NCI-H748 (cell line): ENCODE measurements around the gene FBLIM1.

Source experiments
- DNase-seq: peaks from one replicate; lab custom pipeline; 2025; ENCODE audit not compliant: unreplicated experiment; lab: John Stamatoyannopoulos, UW

Gene FBLIM1, protein sequence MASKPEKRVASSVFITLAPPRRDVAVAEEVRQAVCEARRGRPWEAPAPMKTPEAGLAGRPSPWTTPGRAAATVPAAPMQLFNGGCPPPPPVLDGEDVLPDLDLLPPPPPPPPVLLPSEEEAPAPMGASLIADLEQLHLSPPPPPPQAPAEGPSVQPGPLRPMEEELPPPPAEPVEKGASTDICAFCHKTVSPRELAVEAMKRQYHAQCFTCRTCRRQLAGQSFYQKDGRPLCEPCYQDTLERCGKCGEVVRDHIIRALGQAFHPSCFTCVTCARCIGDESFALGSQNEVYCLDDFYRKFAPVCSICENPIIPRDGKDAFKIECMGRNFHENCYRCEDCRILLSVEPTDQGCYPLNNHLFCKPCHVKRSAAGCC

DNA sequence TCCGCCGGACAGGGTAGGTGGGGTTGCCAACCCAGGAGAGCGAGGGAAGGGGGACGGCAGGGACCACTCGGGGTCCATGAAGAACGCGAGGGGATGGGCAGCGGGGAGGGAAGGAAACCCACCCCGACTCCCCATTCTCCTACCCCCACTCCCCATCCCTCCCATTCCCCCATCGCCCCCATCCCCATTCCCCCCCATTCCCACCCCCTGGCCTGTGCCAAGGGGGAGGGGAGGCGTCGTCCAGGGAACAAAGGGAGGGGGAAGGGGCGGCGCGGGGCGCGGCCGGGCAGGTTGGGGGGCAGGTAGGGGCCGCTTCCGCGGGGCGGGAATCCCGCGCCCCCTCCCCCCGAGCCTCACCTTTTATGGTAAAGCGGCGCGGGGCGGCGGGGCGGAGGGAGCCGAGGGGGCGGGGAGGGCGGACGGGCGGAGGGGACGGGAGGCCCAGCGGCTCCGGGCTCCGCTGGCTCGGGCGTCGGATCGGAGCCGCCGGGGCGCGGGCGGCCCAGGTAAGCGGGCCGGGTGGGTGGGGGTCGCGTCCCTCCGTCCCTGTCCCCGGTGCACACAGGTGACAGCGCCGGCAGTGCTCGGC, at the start of gene FBLIM1:
TSS of gene FBLIM1 (plus strand) at position 453 of the 589 bp plus-strand sequence. CDS start 6,189 bp downstream, outside the sequence.
- DNase-seq: peak; percentile 38

DNA sequence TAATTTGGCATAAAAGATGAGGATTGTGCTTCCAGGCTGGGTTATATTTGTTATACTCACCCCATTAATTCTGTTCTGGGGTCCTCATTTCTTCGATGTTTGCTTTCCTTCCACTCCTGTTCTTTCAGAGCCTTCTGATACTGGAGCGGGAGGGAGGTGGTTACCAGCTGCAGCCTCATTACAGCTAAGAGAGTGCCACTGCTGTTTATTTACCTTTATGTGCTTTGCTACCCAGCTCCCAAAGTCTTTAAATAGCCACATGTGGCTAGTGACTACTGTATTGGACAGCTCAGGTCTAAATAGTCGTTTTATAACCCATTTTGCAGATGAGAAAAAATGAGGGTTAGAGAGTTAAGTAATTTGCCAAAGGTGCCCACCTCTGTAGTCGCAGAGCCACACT, 49.4 kb upstream of the FBLIM1 start:
- DNase-seq: no peak

DNA sequence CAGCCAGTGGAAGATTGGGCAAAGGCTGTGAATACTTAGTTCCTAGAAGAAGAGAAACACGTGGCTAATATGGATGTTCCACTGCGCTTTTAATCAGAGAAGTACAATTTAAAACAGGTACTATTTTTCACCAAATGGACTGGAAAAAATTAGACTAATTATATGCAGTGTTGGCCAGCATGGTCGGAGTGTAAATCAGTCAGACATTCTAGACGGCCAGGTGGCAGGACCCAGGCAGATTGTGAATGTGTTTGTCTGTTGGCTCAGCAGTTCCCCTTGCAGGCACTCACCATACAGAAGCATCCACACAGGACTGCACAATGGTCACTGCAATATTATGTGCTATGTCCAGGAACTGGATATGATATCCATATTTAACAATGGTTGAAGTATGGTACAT, 46.4 kb upstream of the FBLIM1 start:
- no peak for DNase-seq

DNA sequence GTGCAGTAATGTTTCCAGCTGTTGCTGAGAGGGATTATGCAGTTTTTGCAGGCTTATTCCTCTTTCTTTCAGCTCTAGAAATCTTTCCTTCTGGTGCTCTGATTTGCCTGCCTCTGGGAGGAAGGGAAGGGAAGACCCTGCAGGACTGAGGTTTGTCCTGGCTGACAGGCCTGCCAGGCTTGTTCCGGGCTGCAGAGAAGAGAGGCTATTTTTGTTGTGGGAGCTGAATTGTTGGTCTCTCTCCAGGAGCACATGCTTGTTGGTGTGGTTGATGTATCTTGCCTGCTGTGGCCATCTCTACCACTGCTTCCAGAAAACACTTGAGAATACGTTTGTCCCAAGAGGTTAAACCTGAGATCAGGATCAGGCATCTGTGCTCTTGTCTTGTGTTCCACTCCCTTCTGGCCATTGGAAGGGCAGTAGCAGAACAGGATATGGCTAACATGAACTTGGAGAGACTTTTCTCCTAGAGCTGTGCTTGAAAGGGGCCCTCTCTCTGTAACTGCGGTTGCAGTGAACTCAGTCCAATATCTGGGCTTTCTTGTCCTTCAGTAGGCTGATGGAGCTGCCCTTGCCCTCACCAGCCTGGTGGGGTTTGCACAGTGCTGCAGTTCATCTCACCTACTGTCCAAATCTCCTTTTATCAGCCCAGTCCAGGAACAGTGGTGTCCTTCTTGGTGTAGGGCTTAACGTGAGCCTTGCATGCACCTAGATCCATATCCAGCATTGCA, 44.0 kb upstream of the FBLIM1 start:
- no peak for DNase-seq

DNA sequence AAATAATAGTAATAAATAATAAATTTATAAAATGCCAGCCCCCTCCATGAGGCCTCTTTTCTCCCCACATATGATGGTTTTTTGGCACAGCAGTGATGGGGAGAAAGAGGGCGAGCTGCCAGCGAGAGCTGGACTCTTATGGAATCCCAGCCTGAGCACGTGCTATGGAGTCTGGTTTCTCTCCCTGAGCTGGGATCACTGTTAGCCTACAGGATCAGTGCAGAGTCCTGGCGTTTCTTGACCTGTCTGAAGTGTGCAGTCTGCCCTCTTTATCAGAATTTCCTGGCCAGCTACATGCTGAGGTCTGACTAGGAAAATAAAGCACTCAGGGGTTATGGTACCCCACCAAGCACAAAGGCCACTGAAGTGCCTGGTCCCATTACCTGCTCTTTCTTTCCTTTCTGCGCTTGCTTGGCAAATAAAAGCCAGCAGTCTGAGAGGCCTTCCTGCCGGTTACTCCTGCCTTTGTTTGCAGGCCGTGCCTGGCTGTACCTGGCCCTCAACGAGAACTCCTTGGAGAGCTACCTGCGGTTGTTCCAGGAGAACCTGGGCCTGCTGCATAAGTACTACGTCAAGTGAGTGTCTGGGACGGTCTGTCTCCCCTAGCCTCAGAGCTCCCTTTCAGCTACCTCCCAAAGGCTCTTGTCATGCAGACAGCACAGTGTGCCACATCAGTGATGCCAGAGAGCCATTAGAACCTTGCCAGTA, 41.0 kb upstream of the FBLIM1 start:
- DNase-seq: no peak

DNA sequence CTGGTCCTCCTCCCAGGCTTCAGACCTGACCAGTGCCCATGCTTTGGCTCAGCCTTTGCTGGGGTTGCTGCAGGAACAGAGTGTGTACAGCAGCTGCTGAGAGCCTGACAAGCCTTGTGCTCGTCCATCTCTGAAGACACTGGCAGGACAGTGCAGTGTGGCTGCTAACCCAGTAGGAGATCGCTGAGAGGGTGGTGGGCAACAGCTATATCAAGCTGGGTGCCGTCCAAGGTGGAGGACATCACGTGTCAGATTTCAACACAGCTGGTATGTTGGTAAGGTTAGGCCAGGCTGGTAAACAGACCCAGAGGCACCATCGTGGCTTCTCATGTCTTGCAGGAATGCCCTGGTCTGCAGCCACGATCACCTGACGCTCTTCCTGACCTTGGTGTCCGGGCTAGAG, 40.4 kb upstream of the FBLIM1 start:
- no peak for DNase-seq

DNA sequence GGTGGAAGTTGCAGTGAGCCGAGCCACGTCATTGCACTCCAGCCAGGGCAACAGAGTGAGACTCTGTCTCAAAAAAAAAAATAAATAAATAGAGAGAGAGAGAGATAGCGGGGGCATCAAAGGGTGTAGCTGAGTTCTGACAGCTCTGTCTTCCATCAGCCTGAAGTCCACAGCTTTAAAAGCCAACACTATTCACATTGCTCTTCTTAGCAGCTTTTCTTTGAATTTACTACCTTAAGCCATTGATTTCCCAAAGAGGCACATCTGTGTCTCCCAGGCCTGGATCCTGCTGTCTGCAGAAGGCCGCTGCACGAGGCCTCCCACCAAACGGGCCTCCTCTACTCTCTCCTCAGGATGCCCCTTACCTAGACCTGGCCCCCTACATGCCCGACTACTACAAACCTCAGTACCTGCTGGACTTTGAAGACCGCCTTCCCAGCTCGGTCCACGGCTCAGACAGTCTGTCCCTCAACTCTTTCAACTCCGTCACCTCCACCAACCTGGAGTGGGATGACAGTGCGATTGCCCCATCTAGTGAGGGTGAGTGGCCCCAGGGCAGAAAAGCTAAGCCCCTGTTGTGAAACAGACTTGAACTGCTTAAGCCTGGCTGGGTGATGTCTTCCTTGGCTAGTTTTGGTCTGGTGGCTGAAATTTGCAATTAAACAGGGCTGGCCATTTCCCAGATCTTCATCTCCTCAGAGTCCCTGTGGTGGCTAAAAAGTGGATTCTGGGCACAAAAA, 39.0 kb upstream of the FBLIM1 start:
- no peak for DNase-seq

DNA sequence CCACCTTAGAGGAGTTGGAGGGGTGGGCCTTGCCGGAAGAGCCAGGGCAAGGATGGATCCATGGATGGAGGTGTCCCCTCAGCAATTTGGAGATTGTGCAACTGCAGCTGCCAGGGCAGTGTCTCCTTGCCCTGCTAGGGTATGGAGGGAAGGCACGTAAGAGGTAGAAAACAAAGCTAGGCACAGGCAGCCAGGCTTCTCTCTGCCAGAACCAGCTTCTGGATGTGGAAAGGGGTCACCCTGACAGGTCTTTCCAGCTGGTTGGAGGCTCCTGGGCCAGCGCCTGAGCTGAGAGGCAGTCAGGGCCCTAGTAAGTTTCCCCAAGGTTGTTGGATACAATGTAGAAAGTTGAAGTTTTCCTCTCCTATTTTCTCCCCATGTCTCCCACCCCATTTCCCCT, 37.7 kb upstream of the FBLIM1 start:
- no peak for DNase-seq

DNA sequence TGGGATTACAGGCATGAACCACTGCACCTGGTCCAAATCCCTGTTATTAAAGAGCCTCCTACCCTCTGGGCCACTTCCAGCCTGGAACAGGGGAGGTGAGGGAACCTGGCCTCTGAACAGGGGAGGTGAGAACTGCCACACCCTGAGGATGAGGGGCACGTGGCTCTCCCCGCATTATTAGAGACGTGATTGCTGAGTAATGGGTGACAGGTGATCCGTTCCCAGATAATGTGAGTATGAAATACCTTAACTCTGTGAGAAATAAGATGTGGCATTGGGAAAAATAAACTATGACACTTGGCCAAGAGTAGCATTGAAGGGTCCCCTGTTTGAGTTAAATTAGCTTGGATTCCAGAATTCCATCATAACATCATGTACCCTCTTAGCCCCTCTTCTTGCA, 36.2 kb upstream of the FBLIM1 start:
- no peak for DNase-seq

DNA sequence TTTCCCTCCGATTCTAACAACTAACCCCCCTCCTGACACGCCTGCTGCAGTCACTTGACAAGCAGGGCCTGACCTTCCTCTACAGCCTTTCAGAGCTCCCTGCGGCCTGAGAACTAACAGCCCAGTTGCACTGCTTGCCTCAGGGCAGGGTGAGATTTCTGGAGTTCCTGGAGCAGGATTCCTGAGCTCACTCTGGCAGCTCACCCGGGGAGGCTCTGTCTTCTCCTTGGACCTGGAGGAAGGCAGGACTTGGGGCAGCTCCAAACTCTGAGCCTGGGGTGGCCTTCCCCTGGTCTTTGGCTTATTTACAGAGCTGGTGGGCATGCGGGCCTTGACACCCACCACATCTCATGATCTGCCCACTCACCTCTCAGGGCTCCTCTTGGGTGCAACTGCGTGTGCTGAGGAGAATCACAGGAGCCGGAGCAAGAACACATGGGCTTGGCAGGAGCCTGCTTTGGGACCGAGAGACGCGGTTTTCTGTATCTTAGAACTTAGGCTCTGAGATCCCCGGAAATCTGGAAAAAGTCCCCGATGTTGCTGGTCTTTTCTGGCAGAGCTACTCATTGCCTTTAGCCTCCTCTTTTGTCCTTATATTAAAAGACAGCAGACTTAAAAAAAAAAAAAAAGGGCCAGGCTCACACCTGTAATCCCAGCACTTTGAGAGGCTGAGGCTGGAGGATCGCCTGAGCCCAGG, 35.6 kb upstream of the FBLIM1 start:
- no peak for DNase-seq

DNA sequence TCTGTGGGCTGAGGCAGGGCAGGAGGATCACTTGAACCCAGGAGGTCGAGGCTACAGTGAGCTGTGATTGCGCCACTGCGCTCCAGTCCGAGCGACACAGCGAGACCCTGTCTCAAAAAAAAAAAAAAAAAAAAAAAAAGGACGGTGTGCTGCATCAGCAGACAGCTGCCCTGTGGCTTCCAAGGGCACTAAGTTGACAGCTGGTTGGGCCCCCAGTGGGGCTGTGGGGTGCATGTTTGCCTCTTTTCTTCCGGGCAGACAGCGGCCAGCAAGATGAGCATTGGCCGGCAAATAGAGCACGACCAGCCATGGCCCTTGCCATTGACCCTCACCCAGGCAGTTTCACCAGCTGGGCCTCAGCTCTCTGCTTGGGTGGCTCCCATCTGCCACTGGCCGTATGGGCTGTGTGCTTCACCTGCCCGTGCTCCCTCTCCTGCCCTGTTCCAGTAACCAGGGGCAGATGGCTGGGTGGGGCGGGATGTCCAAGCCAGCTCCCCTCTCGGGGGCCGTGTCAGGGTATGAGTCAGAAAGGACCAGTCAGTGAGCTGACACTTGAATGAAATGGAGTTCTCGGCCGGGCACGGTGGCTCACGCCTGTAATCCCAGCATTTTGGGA, 34.9 kb upstream of the FBLIM1 start:
- no peak for DNase-seq

DNA sequence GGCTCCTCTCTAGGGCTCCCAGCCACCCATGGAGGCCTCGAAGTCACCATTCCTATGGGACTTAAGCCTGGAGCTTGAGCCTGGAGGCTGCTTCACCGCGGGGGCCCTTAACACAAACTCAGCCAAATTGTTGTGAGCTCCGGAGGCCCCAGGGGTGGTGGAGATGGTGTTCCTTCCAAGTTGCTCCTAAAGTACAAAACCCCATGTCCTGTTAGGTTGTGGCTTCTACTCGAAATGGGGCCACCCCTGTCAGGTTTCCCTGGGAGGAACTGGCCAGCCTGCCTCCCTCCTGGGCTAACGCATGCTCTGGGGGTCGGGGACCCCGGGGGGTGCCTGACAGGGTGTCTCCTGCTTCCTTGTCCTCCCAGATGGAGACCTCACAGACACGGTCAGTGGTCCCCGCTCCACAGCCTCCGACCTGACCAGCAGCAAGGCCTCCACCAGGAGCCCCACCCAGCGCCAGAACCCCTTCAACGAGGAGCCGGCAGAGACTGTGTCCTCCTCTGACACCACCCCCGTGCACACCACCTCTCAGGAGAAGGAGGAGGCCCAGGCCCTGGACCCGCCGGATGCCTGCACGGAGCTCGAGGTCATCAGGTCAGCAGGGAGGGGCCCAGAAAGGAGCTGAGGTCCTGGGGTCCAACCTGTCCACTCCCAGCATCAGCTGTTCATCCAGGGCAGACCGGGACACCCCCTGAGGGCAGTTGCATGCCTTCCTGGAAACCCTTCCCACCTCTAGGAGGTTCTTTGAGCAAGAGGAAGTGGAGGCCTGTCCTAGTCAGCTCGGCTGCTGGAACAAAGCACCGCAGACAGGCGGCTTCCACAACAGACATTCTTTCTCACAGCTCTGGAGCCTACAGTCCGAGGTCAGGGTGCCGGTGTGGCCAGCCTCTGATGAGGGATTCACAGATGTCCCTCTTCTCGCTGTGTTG, 33.4 kb upstream of the FBLIM1 start:
- DNase-seq: no peak

DNA sequence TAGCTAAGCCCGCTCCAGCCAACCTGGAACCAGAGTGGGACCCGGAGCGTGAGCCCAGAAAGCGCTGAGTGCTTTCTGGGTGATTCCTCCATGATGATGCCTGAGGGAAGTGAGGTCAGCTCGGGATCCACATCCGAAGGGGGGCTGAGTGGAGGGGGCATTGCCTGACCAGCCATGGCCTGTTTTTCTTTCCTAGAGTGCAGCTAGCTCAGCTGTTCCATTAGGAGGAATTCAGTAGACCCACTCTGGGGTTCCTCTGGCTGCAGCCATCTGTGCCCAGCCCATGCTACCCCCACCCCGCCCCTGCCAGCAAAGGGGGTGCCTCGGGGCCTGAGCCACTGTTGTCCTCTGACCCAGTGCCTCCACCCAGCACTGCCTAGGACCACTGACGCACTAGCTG, 32.1 kb upstream of the FBLIM1 start:
- DNase-seq: no peak

DNA sequence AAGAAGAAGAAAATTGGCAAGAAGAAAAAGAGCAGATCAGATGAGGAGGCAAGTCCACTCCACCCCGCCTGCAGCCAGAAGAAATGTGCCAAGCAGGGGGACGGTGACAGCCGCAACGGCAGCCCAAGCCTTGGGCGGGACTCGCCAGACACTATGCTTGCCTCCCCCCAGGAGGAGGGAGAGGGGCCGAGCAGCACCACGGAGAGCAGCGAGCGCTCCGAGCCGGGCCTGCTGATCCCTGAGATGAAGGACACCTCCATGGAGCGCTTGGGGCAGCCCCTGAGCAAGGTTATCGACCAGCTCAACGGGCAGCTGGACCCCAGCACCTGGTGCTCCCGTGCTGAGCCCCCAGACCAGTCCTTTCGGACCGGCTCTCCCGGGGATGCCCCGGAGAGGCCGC, 31.6 kb upstream of the FBLIM1 start:
- DNase-seq: no peak

DNA sequence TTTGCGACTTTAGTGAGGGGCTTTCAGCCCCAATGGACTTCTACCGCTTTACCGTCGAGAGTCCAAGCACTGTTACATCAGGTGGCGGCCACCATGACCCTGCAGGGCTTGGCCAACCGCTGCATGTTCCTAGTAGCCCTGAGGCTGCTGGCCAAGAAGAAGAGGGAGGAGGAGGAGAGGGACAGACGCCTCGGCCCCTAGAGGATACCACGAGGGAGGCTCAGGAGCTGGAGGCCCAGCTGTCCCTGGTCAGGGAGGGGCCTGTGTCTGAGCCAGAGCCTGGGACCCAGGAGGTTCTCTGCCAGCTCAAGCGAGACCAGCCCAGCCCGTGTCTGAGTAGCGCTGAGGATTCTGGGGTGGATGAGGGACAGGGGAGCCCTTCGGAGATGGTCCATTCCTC, 31.2 kb upstream of the FBLIM1 start:
- DNase-seq: no peak

DNA sequence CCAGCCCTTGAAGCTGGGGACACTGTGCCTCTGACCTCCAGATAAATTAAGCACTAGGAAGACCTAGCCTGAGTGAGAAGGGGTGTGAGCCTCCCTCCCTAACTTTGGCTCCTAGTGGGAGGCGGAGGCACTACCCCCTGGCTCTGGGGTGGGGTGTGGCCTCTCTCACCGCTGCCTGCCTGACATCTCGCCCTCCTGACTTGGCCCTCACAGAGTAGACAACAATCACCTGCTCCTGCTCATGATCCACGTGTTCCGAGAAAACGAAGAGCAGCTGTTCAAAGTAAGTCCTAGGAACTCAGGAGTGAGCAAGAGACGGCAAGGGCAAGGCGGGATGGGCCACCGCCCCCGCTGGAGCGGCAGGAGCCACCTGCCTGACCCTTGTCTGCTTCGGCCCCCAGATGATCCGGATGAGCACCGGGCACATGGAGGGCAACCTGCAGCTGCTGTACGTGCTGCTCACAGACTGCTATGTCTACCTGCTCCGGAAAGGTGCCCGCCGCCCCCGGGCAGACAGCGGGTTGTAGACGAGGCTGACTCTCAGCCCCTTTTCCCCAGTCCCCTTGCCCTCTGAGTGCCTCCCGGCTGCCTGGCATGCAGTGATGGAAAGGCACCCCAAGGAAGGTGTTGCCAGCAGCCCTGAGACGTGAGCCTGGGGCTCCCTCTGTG, 30.6 kb upstream of the FBLIM1 start:
- no peak for DNase-seq

DNA sequence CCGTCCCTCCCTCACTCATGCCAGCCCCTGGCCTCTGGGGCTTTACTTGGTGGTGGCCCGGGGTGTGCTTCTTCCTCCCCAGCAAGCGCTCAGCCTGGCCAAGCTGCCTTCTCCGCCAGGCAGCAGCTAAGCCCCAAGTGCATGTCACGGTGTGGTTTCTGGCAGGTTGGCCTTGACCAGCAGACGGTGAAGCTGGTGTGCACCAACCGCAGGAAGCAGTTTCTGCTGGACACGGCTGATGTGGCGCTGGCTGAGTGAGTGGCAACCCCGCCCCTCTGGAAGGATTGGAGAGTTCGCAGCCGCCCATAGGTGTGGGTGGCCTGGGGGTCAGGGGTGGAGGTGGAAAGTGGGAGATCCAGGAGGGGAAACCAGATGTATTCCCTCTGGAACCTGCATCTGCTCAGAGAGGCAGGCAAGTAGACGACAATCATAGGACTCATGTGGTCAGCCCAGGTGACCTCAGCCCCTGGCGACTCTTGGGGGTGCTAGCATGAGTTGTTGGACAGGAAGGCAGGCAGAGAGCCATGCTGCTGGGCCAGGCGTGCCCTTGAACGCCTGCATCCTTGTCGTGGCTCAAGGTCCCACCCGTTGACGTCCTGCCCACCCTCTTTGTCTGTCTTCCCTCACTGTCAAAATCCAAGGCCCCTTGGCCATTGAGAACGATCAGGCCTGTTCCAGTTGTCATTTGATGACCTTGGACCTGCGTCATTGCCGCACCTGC, 29.5 kb upstream of the FBLIM1 start:
- no peak for DNase-seq

DNA sequence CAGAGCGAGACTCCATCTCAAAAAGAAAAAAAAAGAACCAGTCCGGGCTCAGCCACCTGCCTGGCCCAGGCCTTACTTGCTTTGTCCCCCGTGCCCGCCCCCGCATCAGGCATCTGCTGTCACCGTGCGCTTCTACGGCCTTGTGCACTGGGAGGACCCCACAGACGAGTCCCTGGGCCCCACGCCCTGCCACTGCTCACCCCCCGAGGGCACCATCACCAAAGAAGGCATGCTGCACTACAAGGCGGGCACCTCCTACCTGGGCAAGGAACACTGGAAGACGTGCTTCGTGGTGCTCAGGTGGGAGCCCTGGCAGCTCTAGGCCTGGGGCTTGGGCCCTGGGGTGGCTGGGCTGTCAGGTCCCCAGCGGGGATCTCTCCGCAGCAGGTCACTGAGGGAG, 28.2 kb upstream of the FBLIM1 start:
- no peak for DNase-seq
